ENCODE data around the gene ZNF436. TPM values are rescaled to one million over a fixed set of nuclear protein-coding genes. Genes with fewer than 3 reads are reported as not detected.
"Not testable (repeated sequence)": the region's sequence is repeated elsewhere in the genome, so short reads cannot be mapped to it uniquely, and the experiment has no call there.

Gene ZNF436
- polyA plus RNA-seq, 1 donor from 2014 or later = 27.1 TPM

GRCh38 chr1:23376890-23377811 is 7.5 kb upstream of the ZNF436 start:
- no peaks in the 10 kb centered on the region for H3K79me2 ChIP-seq (replicated peaks; ENCODE audit: insufficient read depth, low read length)
- no peaks in the 10 kb centered on the region for H3K9me3 ChIP-seq (ENCODE audit: low read length)
- no peaks in the 10 kb centered on the region for H3F3A ChIP-seq (ENCODE audit: insufficient read depth, low read length, poor library complexity, severe bottlenecking)
- H4K20me1 ChIP-seq (ENCODE audit: insufficient read depth) = no peaks in the 10 kb centered on the region
- TF ChIP-seq TAF1 (IDR thresholded peaks at IDR 0.05; ENCODE audit: low read depth) (no peak), EP300 (conservative IDR thresholded peaks at IDR 0.05; ENCODE audit: poor library complexity, severe bottlenecking) (no peak), POLR2AphosphoS5 (IDR thresholded peaks at IDR 0.05) (no peak), EZH2 (IDR thresholded peaks at IDR 0.05; ENCODE audit: borderline replicate concordance, insufficient read depth, low read length, poor library complexity, severe bottlenecking) (no peak), RAD21 (conservative IDR thresholded peaks at IDR 0.05) (no peak), SMC3 (conservative IDR thresholded peaks at IDR 0.05; ENCODE audit: poor library complexity) (no peak), CTCF (IDR thresholded peaks at IDR 0.05; ENCODE audit: poor library complexity, severe bottlenecking) (no peak), MXI1 (conservative IDR thresholded peaks at IDR 0.05; ENCODE audit: poor library complexity, severe bottlenecking) (no peak)
- no peaks in the 10 kb centered on the region for H3K27me3 ChIP-seq (ENCODE audit: insufficient read depth, low read depth, low read length)
- H3K9me2 ChIP-seq (ENCODE audit: insufficient read depth, low read length) = no peaks in the 10 kb centered on the region
- H3K36me3 ChIP-seq (ENCODE audit: insufficient read depth, low read length) = no peaks in the 10 kb centered on the region
- no peak overlapping the region for H3K9ac ChIP-seq (ENCODE audit: low read length)
- no peak overlapping the region for H3K27ac ChIP-seq (ENCODE audit: low read length)
- no peak overlapping the region for H3K4me3 ChIP-seq (ENCODE audit: low read length)
- no peak overlapping the region for H3K4me2 ChIP-seq (ENCODE audit: low read length)
- H2AFZ ChIP-seq (ENCODE audit: low read depth, low read length) = no peak overlapping the region

- not testable (repeated sequence) for H4K20me1 ChIP-seq (ENCODE audit: insufficient read depth); H3K4me3 ChIP-seq (ENCODE audit: low read length); H2AFZ ChIP-seq (ENCODE audit: low read depth, low read length); H3K79me2 ChIP-seq (replicated peaks; ENCODE audit: insufficient read depth, low read length); H3K9me2 ChIP-seq (ENCODE audit: insufficient read depth, low read length); H3K9me3 ChIP-seq (ENCODE audit: low read length); H3K27ac ChIP-seq (ENCODE audit: low read length); H3K36me3 ChIP-seq (ENCODE audit: insufficient read depth, low read length); H3K27me3 ChIP-seq (ENCODE audit: insufficient read depth, low read depth, low read length); H3K4me2 ChIP-seq (ENCODE audit: low read length); H3K9ac ChIP-seq (ENCODE audit: low read length)
- H3F3A ChIP-seq (ENCODE audit: insufficient read depth, low read length, poor library complexity, severe bottlenecking) = peaks cover 18% of the 10 kb centered on the region
Measured at GRCh38 chr1:23374079-23374735, 4.6 kb upstream of the ZNF436 start.

- H3K79me2 ChIP-seq (replicated peaks; ENCODE audit: insufficient read depth, low read length) = peaks cover 6% of the 10 kb centered on the region
- H3K27me3 ChIP-seq (ENCODE audit: insufficient read depth, low read depth, low read length) = no peaks in the 10 kb centered on the region
- TF ChIP-seq EP300 (conservative IDR thresholded peaks at IDR 0.05; ENCODE audit: poor library complexity, severe bottlenecking) (no peak), RAD21 (conservative IDR thresholded peaks at IDR 0.05) (no peak), SMC3 (conservative IDR thresholded peaks at IDR 0.05; ENCODE audit: poor library complexity) (no peak), MXI1 (conservative IDR thresholded peaks at IDR 0.05; ENCODE audit: poor library complexity, severe bottlenecking) (no peak), POLR2AphosphoS5 (IDR thresholded peaks at IDR 0.05) (no peak), TAF1 (IDR thresholded peaks at IDR 0.05; ENCODE audit: low read depth) (no peak), CTCF (IDR thresholded peaks at IDR 0.05; ENCODE audit: poor library complexity, severe bottlenecking) (no peak), EZH2 (IDR thresholded peaks at IDR 0.05; ENCODE audit: borderline replicate concordance, insufficient read depth, low read length, poor library complexity, severe bottlenecking) (no peak), REST (IDR thresholded peaks at IDR 0.05; ENCODE audit: borderline replicate concordance) (no peak)
- H3F3A ChIP-seq (ENCODE audit: insufficient read depth, low read length, poor library complexity, severe bottlenecking) = peaks cover 19% of the 10 kb centered on the region
- no peak overlapping the region for H3K27ac ChIP-seq (ENCODE audit: low read length)
- no peaks in the 10 kb centered on the region for H3K9me2 ChIP-seq (ENCODE audit: insufficient read depth, low read length)
- no peak overlapping the region for H3K4me3 ChIP-seq (ENCODE audit: low read length)
- no peaks in the 10 kb centered on the region for H3K36me3 ChIP-seq (ENCODE audit: insufficient read depth, low read length)
- H2AFZ ChIP-seq (ENCODE audit: low read depth, low read length) = no peak overlapping the region
- H3K9ac ChIP-seq (ENCODE audit: low read length) = no peak overlapping the region
- no peaks in the 10 kb centered on the region for H3K9me3 ChIP-seq (ENCODE audit: low read length)
- no peaks in the 10 kb centered on the region for H4K20me1 ChIP-seq (ENCODE audit: insufficient read depth)
- no peak overlapping the region for H3K4me2 ChIP-seq (ENCODE audit: low read length)
Measured at GRCh38 chr1:23371987-23372880, 2.6 kb upstream of the ZNF436 start.

Data from neural cell (in vitro differentiated cells).